Measurements from ENCODE around the gene DAB2IP. TPM values are rescaled to one million over a fixed set of nuclear protein-coding genes. Genes with fewer than 3 reads are reported as not detected.

The DAB2IP gene
- polyA plus RNA-seq, 1 donor from 2014 or later, result 17.3 TPM

- Histone ChIP-seq H2AFZ (ENCODE audit: low read depth, low read length) (no peak overlapping the region), H3K9me2 (ENCODE audit: insufficient read depth, low read length) (no peaks in the 10 kb centered on the region), H3K4me2 (ENCODE audit: low read length) (no peak overlapping the region), H3K27ac (ENCODE audit: low read length) (no peak overlapping the region), H3K27me3 (ENCODE audit: insufficient read depth, low read depth, low read length) (no peaks in the 10 kb centered on the region), H3K9ac (ENCODE audit: low read length) (no peak overlapping the region), H3K4me3 (ENCODE audit: low read length) (no peak overlapping the region), H4K20me1 (ENCODE audit: insufficient read depth) (no peaks in the 10 kb centered on the region), H3K79me2 (replicated peaks; ENCODE audit: insufficient read depth, low read length) (no peaks in the 10 kb centered on the region), H3K36me3 (ENCODE audit: insufficient read depth, low read length) (no peaks in the 10 kb centered on the region), H3K9me3 (ENCODE audit: low read length) (no peaks in the 10 kb centered on the region), H3F3A (ENCODE audit: insufficient read depth, low read length, poor library complexity, severe bottlenecking) (no peaks in the 10 kb centered on the region)
- no peak for TF ChIP-seq TAF1 (IDR thresholded peaks at IDR 0.05; ENCODE audit: low read depth)
These were observed 173.2 kb downstream of the DAB2IP start for GRCh38 chr9:121824651-121825030.

DNA sequence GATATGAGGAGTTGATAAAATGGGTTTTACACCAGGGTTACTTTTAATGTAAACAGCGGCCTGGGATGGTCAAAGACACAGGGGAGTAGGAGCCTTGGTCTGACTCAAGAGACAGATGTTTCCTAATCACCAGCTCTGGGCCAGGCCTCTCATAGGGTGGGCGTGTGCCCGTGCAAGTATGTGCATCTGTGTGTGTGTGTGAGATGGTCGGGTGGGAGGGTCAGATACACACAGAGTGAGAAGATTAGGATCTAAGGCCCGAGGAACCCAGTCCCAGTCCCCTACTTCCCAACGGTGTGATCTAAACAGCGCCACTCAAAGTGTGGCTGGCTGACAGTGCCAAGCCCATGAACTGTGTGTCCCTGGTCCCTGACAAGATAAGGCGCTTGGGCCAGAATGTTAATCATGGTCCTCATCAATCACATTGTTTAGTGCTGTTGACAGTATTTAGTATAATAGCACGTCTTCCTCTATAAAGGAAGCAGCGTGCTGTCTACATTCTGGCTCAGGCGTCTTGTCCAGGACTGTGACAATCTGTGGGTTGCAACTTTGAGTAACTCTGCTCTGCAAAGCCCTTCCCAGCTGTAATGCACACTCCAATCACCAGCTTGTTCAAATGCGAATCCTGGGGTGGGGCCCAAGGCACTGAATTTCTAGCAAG lies 173.7 kb downstream of the DAB2IP start:
- Histone ChIP-seq H3K9me2 (ENCODE audit: insufficient read depth, low read length) (no peaks in the 10 kb centered on the region), H2AFZ (ENCODE audit: low read depth, low read length) (no peak overlapping the region), H3K79me2 (replicated peaks; ENCODE audit: insufficient read depth, low read length) (no peaks in the 10 kb centered on the region), H3F3A (ENCODE audit: insufficient read depth, low read length, poor library complexity, severe bottlenecking) (no peaks in the 10 kb centered on the region), H3K27ac (ENCODE audit: low read length) (no peak overlapping the region), H3K4me2 (ENCODE audit: low read length) (no peak overlapping the region), H3K9me3 (ENCODE audit: low read length) (no peaks in the 10 kb centered on the region), H3K27me3 (ENCODE audit: insufficient read depth, low read depth, low read length) (no peaks in the 10 kb centered on the region), H3K9ac (ENCODE audit: low read length) (no peak overlapping the region), H4K20me1 (ENCODE audit: insufficient read depth) (no peaks in the 10 kb centered on the region), H3K4me3 (ENCODE audit: low read length) (no peak overlapping the region), H3K36me3 (ENCODE audit: insufficient read depth, low read length) (no peaks in the 10 kb centered on the region)
- no peak for TF ChIP-seq SMC3 (conservative IDR thresholded peaks at IDR 0.05; ENCODE audit: poor library complexity)

GRCh38 chr9:121826711-121827110 lies 175.3 kb downstream of the DAB2IP start:
- H3K9me3 ChIP-seq (ENCODE audit: low read length), result no peaks in the 10 kb centered on the region
- H3K4me2 ChIP-seq (ENCODE audit: low read length), result no peak overlapping the region
- TF ChIP-seq MXI1 (conservative IDR thresholded peaks at IDR 0.05; ENCODE audit: poor library complexity, severe bottlenecking) (no peak), CTCF (IDR thresholded peaks at IDR 0.05; ENCODE audit: poor library complexity, severe bottlenecking) (no peak), RAD21 (conservative IDR thresholded peaks at IDR 0.05) (no peak), POLR2AphosphoS5 (IDR thresholded peaks at IDR 0.05) (no peak), EP300 (conservative IDR thresholded peaks at IDR 0.05; ENCODE audit: poor library complexity, severe bottlenecking) (no peak), SMC3 (conservative IDR thresholded peaks at IDR 0.05; ENCODE audit: poor library complexity) (no peak), TAF1 (IDR thresholded peaks at IDR 0.05; ENCODE audit: low read depth) (no peak), EZH2 (IDR thresholded peaks at IDR 0.05; ENCODE audit: borderline replicate concordance, insufficient read depth, low read length, poor library complexity, severe bottlenecking) (no peak)
- TF ChIP-seq, protein P1, sequence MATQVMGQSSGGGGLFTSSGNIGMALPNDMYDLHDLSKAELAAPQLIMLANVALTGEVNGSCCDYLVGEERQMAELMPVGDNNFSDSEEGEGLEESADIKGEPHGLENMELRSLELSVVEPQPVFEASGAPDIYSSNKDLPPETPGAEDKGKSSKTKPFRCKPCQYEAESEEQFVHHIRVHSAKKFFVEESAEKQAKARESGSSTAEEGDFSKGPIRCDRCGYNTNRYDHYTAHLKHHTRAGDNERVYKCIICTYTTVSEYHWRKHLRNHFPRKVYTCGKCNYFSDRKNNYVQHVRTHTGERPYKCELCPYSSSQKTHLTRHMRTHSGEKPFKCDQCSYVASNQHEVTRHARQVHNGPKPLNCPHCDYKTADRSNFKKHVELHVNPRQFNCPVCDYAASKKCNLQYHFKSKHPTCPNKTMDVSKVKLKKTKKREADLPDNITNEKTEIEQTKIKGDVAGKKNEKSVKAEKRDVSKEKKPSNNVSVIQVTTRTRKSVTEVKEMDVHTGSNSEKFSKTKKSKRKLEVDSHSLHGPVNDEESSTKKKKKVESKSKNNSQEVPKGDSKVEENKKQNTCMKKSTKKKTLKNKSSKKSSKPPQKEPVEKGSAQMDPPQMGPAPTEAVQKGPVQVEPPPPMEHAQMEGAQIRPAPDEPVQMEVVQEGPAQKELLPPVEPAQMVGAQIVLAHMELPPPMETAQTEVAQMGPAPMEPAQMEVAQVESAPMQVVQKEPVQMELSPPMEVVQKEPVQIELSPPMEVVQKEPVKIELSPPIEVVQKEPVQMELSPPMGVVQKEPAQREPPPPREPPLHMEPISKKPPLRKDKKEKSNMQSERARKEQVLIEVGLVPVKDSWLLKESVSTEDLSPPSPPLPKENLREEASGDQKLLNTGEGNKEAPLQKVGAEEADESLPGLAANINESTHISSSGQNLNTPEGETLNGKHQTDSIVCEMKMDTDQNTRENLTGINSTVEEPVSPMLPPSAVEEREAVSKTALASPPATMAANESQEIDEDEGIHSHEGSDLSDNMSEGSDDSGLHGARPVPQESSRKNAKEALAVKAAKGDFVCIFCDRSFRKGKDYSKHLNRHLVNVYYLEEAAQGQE (IDR thresholded peaks at IDR 0.05; ENCODE audit: borderline replicate concordance), result no peak
- H4K20me1 ChIP-seq (ENCODE audit: insufficient read depth), result no peaks in the 10 kb centered on the region
- no peaks in the 10 kb centered on the region for H3K36me3 ChIP-seq (ENCODE audit: insufficient read depth, low read length)
- H3K9me2 ChIP-seq (ENCODE audit: insufficient read depth, low read length), result no peaks in the 10 kb centered on the region
- H3K9ac ChIP-seq (ENCODE audit: low read length), result no peak overlapping the region
- H3K27ac ChIP-seq (ENCODE audit: low read length), result no peak overlapping the region
- no peaks in the 10 kb centered on the region for H3K27me3 ChIP-seq (ENCODE audit: insufficient read depth, low read depth, low read length)
- H2AFZ ChIP-seq (ENCODE audit: low read depth, low read length), result no peak overlapping the region
- H3K4me3 ChIP-seq (ENCODE audit: low read length), result no peak overlapping the region
- H3K79me2 ChIP-seq (replicated peaks; ENCODE audit: insufficient read depth, low read length), result no peaks in the 10 kb centered on the region
- H3F3A ChIP-seq (ENCODE audit: insufficient read depth, low read length, poor library complexity, severe bottlenecking), result no peaks in the 10 kb centered on the region

Data from neural cell (in vitro differentiated cells).